HUES48 (cell line): ENCODE measurements around the gene FAM219A.

Experiments used
- H3K27ac ChIP-seq: one replicate; pipeline ENCODE4 v1.7.0; 2013; ENCODE audit warnings: low read depth, low read length, inconsistent platforms
- H3K27me3 ChIP-seq: 2 replicates; pipeline ENCODE4 v1.6.1; 2013; ENCODE audit warnings: mild to moderate bottlenecking, low read length; ENCODE audit not compliant: control insufficient read depth, insufficient read depth
- H3K36me3 ChIP-seq: 2 replicates; pipeline ENCODE4 v1.6.1; 2013; ENCODE audit warnings: low read length; ENCODE audit not compliant: control insufficient read depth, insufficient read depth
- H3K4me1 ChIP-seq: 2 replicates; pipeline ENCODE4 v1.6.1; 2013; ENCODE audit warnings: mild to moderate bottlenecking, low read length; ENCODE audit not compliant: control insufficient read depth, insufficient read depth
- H3K4me3 ChIP-seq: 2 replicates; pipeline ENCODE4 v1.5.1; 2013; ENCODE audit warnings: mild to moderate bottlenecking, low read depth, low read length
- H3K9ac ChIP-seq: 2 replicates; pipeline ENCODE4 v1.6.1; 2013; ENCODE audit warnings: mild to moderate bottlenecking, low read depth, low read length, moderate library complexity
- H3K9me3 ChIP-seq: 2 replicates; pipeline ENCODE4 v1.6.1; 2013; ENCODE audit warnings: low read length; ENCODE audit not compliant: control insufficient read depth, insufficient read depth

The FAM219A gene

GRCh38 chr9:34458013-34458958 lies at the start of gene FAM219A, which contains the start of gene DNAI1:
Gene FAM219A (minus strand): TSS chr9:34458570. CDS start chr9:34458263, 307 bp downstream.
Gene DNAI1 (plus strand): TSS chr9:34458805. CDS start chr9:34459006, 201 bp downstream.
- peak within 1 kb of the TSS; percentile 56 for H3K27ac ChIP-seq
- H3K27me3 ChIP-seq = no peaks in the 10 kb centered on the region; the same call in 1 of the 2 replicates
- peaks cover 9% of the 10 kb centered on the region for H3K4me1 ChIP-seq
- no peaks in the 10 kb centered on the region for H3K36me3 ChIP-seq
- peak within 1 kb of the TSS; percentile 45; the same call in 1 of the 2 replicates for H3K9ac ChIP-seq
- H3K9me3 ChIP-seq = no peaks in the 10 kb centered on the region
- H3K4me3 ChIP-seq = peak within 1 kb of the TSS; percentile 78

- peaks cover 28% of the 10 kb centered on the region for H3K4me1 ChIP-seq
- H3K4me3 ChIP-seq = no peak overlapping the region
- H3K9me3 ChIP-seq = no peaks in the 10 kb centered on the region
- H3K27ac ChIP-seq = no peak overlapping the region
- no peak overlapping the region for H3K9ac ChIP-seq
- no peaks in the 10 kb centered on the region for H3K36me3 ChIP-seq
- H3K27me3 ChIP-seq = no peaks in the 10 kb centered on the region
Measured at GRCh38 chr9:34507966-34508365, 49.6 kb upstream of the FAM219A start.

GRCh38 chr9:34507556-34507955 lies 49.2 kb upstream of the FAM219A start:
- peaks cover 24% of the 10 kb centered on the region for H3K4me1 ChIP-seq
- no peaks in the 10 kb centered on the region for H3K27me3 ChIP-seq
- no peaks in the 10 kb centered on the region for H3K9me3 ChIP-seq
- no peak overlapping the region for H3K27ac ChIP-seq
- no peak overlapping the region for H3K9ac ChIP-seq
- H3K4me3 ChIP-seq = no peak overlapping the region
- H3K36me3 ChIP-seq = no peaks in the 10 kb centered on the region

GRCh38 chr9:34506623-34507022 lies 48.3 kb upstream of the FAM219A start:
- Histone ChIP-seq H3K9me3 (no peaks in the 10 kb centered on the region), H3K27me3 (no peaks in the 10 kb centered on the region), H3K36me3 (no peaks in the 10 kb centered on the region), H3K4me1 (peaks cover 15% of the 10 kb centered on the region), H3K4me3 (no peak overlapping the region), H3K9ac (no peak overlapping the region), H3K27ac (no peak overlapping the region)

GRCh38 chr9:34505370-34506120 lies 47.2 kb upstream of the FAM219A start:
- H3K4me1 ChIP-seq = peaks cover 5% of the 10 kb centered on the region
- H3K9ac ChIP-seq = no peak overlapping the region
- H3K27ac ChIP-seq = no peak overlapping the region
- no peaks in the 10 kb centered on the region for H3K36me3 ChIP-seq
- no peaks in the 10 kb centered on the region for H3K27me3 ChIP-seq
- H3K4me3 ChIP-seq = no peak overlapping the region
- H3K9me3 ChIP-seq = no peaks in the 10 kb centered on the region

GRCh38 chr9:34503406-34503805 lies 45.0 kb upstream of the FAM219A start:
- Histone ChIP-seq H3K4me1 (no peaks in the 10 kb centered on the region), H3K27ac (no peak overlapping the region)

GRCh38 chr9:34502891-34503290 lies 44.5 kb upstream of the FAM219A start:
- H3K36me3 ChIP-seq = no peaks in the 10 kb centered on the region
- no peaks in the 10 kb centered on the region for H3K27me3 ChIP-seq
- no peaks in the 10 kb centered on the region for H3K9me3 ChIP-seq
- no peak overlapping the region for H3K9ac ChIP-seq
- H3K4me1 ChIP-seq = no peaks in the 10 kb centered on the region
- H3K4me3 ChIP-seq = no peak overlapping the region
- no peak overlapping the region for H3K27ac ChIP-seq

More at GRCh38 chr9:34503406-34503805, 45.0 kb upstream of the FAM219A start:
- no peaks in the 10 kb centered on the region for H3K27me3 ChIP-seq
- H3K36me3 ChIP-seq = no peaks in the 10 kb centered on the region
- H3K9me3 ChIP-seq = no peaks in the 10 kb centered on the region
- H3K9ac ChIP-seq = no peak overlapping the region
- no peak overlapping the region for H3K4me3 ChIP-seq

- H3K9me3 ChIP-seq = no peaks in the 10 kb centered on the region
- H3K9ac ChIP-seq = no peak overlapping the region
- no peaks in the 10 kb centered on the region for H3K4me1 ChIP-seq
- no peak overlapping the region for H3K27ac ChIP-seq
- H3K27me3 ChIP-seq = no peaks in the 10 kb centered on the region
- no peaks in the 10 kb centered on the region for H3K36me3 ChIP-seq
- H3K4me3 ChIP-seq = no peak overlapping the region
Measured at GRCh38 chr9:34502471-34502870, 44.1 kb upstream of the FAM219A start.

GRCh38 chr9:34501889-34502425 lies 43.6 kb upstream of the FAM219A start:
- Histone ChIP-seq H3K27me3 (no peaks in the 10 kb centered on the region), H3K4me3 (no peak overlapping the region), H3K36me3 (no peaks in the 10 kb centered on the region), H3K9ac (no peak overlapping the region), H3K4me1 (no peaks in the 10 kb centered on the region), H3K27ac (no peak overlapping the region), H3K9me3 (no peaks in the 10 kb centered on the region)

GRCh38 chr9:34501372-34501771 lies 43.0 kb upstream of the FAM219A start:
- H3K9me3 ChIP-seq = no peaks in the 10 kb centered on the region
- no peak overlapping the region for H3K4me3 ChIP-seq
- no peak overlapping the region for H3K9ac ChIP-seq
- no peaks in the 10 kb centered on the region for H3K36me3 ChIP-seq
- no peaks in the 10 kb centered on the region for H3K4me1 ChIP-seq
- no peak overlapping the region for H3K27ac ChIP-seq
- H3K27me3 ChIP-seq = no peaks in the 10 kb centered on the region
